K562 (cell line): ENCODE data around the gene MAN2B1. TPM values are rescaled to one million over a fixed set of nuclear protein-coding genes. Genes with fewer than 3 reads are reported as not detected.

Experiments
- AFF1 ChIP-seq, 2 experiments: fragments of 450-650 bp; IDR thresholded peaks; 2 replicates each; pipeline ENCODE4 v1.6.1; 2018; ENCODE audit warnings: mild to moderate bottlenecking in 2 of 2, low read depth in 1 of 2; ENCODE audit not compliant: partially characterized antibody in 2 of 2
- ATF2 ChIP-seq: sonication (generic); formaldehyde crosslinking; IDR thresholded peaks from 2 replicates; pipeline ENCODE4 v1.8.1; 2022; ENCODE audit warnings: missing genetic modification reagents
- BRCA1 ChIP-seq, 2 experiments: fragments of 450-650 bp in 1 of 2; sonication (generic) in 1 of 2; formaldehyde crosslinking in 1 of 2; IDR thresholded peaks; 2 replicates each; pipeline versions ENCODE4 v1.5.0 to v1.6.1; 2017 to 2020; ENCODE audit warnings: mild to moderate bottlenecking in 1 of 2, missing genetic modification reagents in 1 of 2
- CBFA2T3 ChIP-seq: fragments of 450-650 bp; IDR thresholded peaks from 2 replicates; pipeline ENCODE4 v1.6.1; 2017
- CC2D1A ChIP-seq: fragments of 450-650 bp; IDR thresholded peaks from 2 replicates; pipeline ENCODE4 v1.6.1; 2017; ENCODE audit warnings: mild to moderate bottlenecking
- FOXJ2 ChIP-seq: fragments of 200-800 bp; sonication (Bioruptor generic); IDR thresholded peaks from 2 replicates; pipeline ENCODE4 v1.6.1; 2016; ENCODE audit warnings: missing genetic modification characterization, missing compliant biosample characterization
- GTF2F1 ChIP-seq: IDR thresholded peaks from 2 replicates; pipeline ENCODE4 v1.6.1; 2011; ENCODE audit warnings: low read depth, low read length, improper control_type of control experiment
- HDAC6 ChIP-seq: IDR thresholded peaks from 2 replicates; pipeline ENCODE4 v1.6.1; 2012; ENCODE audit warnings: low read depth, mild to moderate bottlenecking, control low read depth, inconsistent platforms, low read length, moderate library complexity
- KLF13 ChIP-seq: fragments of 450-650 bp; IDR thresholded peaks from 2 replicates; pipeline ENCODE4 v1.6.1; 2016; ENCODE audit warnings: missing genetic modification characterization, low read depth, mild to moderate bottlenecking, missing compliant biosample characterization, moderate library complexity, borderline replicate concordance
- LARP7 ChIP-seq: fragments of 450-650 bp; IDR thresholded peaks from 2 replicates; pipeline ENCODE4 v1.6.1; 2016
- LCOR ChIP-seq: sonication (generic); formaldehyde crosslinking; IDR thresholded peaks from 2 replicates; pipeline ENCODE4 v1.8.0; 2022; ENCODE audit warnings: mild to moderate bottlenecking, missing genetic modification reagents
- MYBL2 ChIP-seq, 2 experiments: fragments of 450-650 bp in 1 of 2; sonication (generic) in 1 of 2; formaldehyde crosslinking in 1 of 2; IDR thresholded peaks; 2 replicates each; pipeline versions ENCODE4 v1.6.1 to v1.8.1; 2017 to 2022; ENCODE audit warnings: borderline replicate concordance in 1 of 2, inconsistent platforms in 1 of 2, low read depth in 1 of 2, mild to moderate bottlenecking in 1 of 2, missing genetic modification reagents in 1 of 2, moderate library complexity in 1 of 2
- RNF2 ChIP-seq: sonication (generic); IDR thresholded peaks from 2 replicates; pipeline ENCODE4 v1.6.1; 2016
- SFPQ ChIP-seq: fragments of 200-400 bp; formaldehyde crosslinking; IDR thresholded peaks from 2 replicates; pipeline ENCODE4 v1.6.1; 2017; ENCODE audit warnings: mild to moderate bottlenecking, low read depth, low read length, moderate library complexity
- SNIP1 ChIP-seq: fragments of 450-650 bp; IDR thresholded peaks from 2 replicates; pipeline ENCODE4 v1.7.1; 2017; ENCODE audit warnings: low read depth, mild to moderate bottlenecking
- ZNF23 ChIP-seq: fragments of 250-450 bp; sonication (Bioruptor Pico); IDR thresholded peaks from 2 replicates; pipeline ENCODE4 v1.4.0; 2020; ENCODE audit warnings: mild to moderate bottlenecking
- ZNF41 ChIP-seq: fragments of 250-450 bp; sonication (Bioruptor Pico); conservative IDR thresholded peaks from 2 replicates; pipeline ENCODE4 v1.4.0; 2020; ENCODE audit warnings: mild to moderate bottlenecking
- ZNF696 ChIP-seq: fragments of 250-450 bp; sonication (Bioruptor Pico); conservative IDR thresholded peaks from 2 replicates; pipeline ENCODE4 v1.4.0; 2020; ENCODE audit warnings: mild to moderate bottlenecking, moderate library complexity
- ZNF717 ChIP-seq: fragments of 250-450 bp; sonication (Bioruptor Pico); IDR thresholded peaks from 2 replicates; pipeline ENCODE4 v1.5.0; 2021
- ZNF785 ChIP-seq: fragments of 250-450 bp; sonication (Bioruptor Pico); IDR thresholded peaks from 2 replicates; pipeline ENCODE4 v1.4.0; 2020; ENCODE audit warnings: mild to moderate bottlenecking
- ZNF830 ChIP-seq: fragments of 250-450 bp; sonication (Bioruptor Pico); IDR thresholded peaks from 2 replicates; pipeline ENCODE4 v1.5.0; 2021; ENCODE audit warnings: mild to moderate bottlenecking
- polyA plus RNA-seq, 8 experiments: library from polyadenylated mRNA; depleted of rRNA in 4 of 8; stranded (reverse) in 5 of 8; unstranded in 3 of 8; fragments of >200 nt; fragmentation: Nextera tagmentation in 2 of 8; fragmentation: Illumina TruSeq in 1 of 8; extraction: Ambion mirVana in 2 of 8; extraction: Trizol in 1 of 8; gene quantifications; 2 replicates each; pipeline versions ENCODE4 v1.2.1 to v1.2.3, GENCODE V29; 2011 to 2014; ENCODE audit warnings: inconsistent platforms in 1 of 8, missing spikeins in 1 of 8
- total RNA-seq, 7 experiments: library from RNA; depleted of rRNA in 6 of 7; stranded (reverse); fragments of >200 nt in 6 of 7; fragmentation: Illumina TruSeq in 2 of 7; extraction: Trizol in 2 of 7; gene quantifications; 2 replicates each; pipeline versions ENCODE4 v1.2.1 to v1.2.3, GENCODE V29; 2011 to 2021; ENCODE audit warnings: low replicate concordance in 1 of 7

MAN2B1 gene
- total and polyA plus RNA-seq, 9 of the 15 experiments (the other 6 are each of a cell fraction or from before 2014, with no cell fraction given) = 0.59 to 33.8 (median 11.4) TPM

- no peak for TF ChIP-seq ZNF785
- no peak for TF ChIP-seq BRCA1 (IDR thresholded peaks at IDR 0.05)
- no peak for TF ChIP-seq BRCA1 (CRISPR knock-in tag; IDR thresholded peaks at IDR 0.05)
- no peak for TF ChIP-seq ZNF696 (CRISPR knock-in tag)
- TF ChIP-seq CC2D1A = no peak
- no peak for TF ChIP-seq SNIP1
- peak; percentile 47; the same call in 1 of the 2 replicates for TF ChIP-seq KLF13 (tag)
- peak; percentile 44; the same call in 1 of the 2 replicates for TF ChIP-seq GTF2F1
- no peak for TF ChIP-seq LARP7
- peak; percentile 53; the same call in 1 of the 2 replicates for TF ChIP-seq RNF2
- TF ChIP-seq LCOR (CRISPR knock-in tag) = peak; percentile 67
- TF ChIP-seq ZNF717 (CRISPR knock-in tag) = no peak
- no peak; the same call in 1 of the 2 replicates for TF ChIP-seq FOXJ2 (tag)
- TF ChIP-seq ZNF23 = no peak
- peak; percentile 79; the same call in 1 of the 2 replicates for TF ChIP-seq ZNF830 (CRISPR knock-in tag)
- no peak for TF ChIP-seq HDAC6
- TF ChIP-seq SFPQ = no peak
- TF ChIP-seq ATF2 = no peak
- TF ChIP-seq ZNF41 (CRISPR knock-in tag) = no peak
- TF ChIP-seq AFF1 (IDR thresholded peaks at IDR 0.05; ENCODE audit: low read depth in 1 of 2, partially characterized antibody in 2 of 2) = peak in 1 of 2 experiments; percentile 85
- no peak; the same call in 1 of the 2 replicates for TF ChIP-seq MYBL2 (IDR thresholded peaks at IDR 0.05; ENCODE audit: low read depth)
- no peak for TF ChIP-seq MYBL2 (CRISPR knock-in tag; IDR thresholded peaks at IDR 0.05; ENCODE audit: borderline replicate concordance)
- TF ChIP-seq CBFA2T3 = 0 out of 2 replicates have a peak, but pooled peaks have one; percentile 3
These were observed 14.8 kb upstream of the MAN2B1 start, which contains the start of gene DHPS (continued) for GRCh38 chr19:12681074-12681987.
